H1 (cell line): ENCODE results near the gene OMA1. TPM values are rescaled to one million over a fixed set of nuclear protein-coding genes. Genes with fewer than 3 reads are reported as not detected.

Experiments used
- CTCF ChIA-PET: fragments of 300-600 bp; sonication (Branson Sonifier 250); formaldehyde crosslinking; loops from one replicate; lab custom pipeline; 2021; ENCODE audit not compliant: partially characterized antibody; lab: Charles Lee
- POLR2A ChIA-PET: fragments of 300-600 bp; sonication (Branson Sonifier 250); formaldehyde crosslinking; loops from one replicate; lab custom pipeline; 2021; ENCODE audit warnings: inconsistent platforms; ENCODE audit not compliant: partially characterized antibody; lab: Charles Lee
- DNase-seq, 2 experiments: peaks; one replicate each; pipeline versions ENCODE4 v3.0.0 to v3.0.0-alpha.2; 2010 to 2022; ENCODE audit warnings: low spot score in 2 of 2, low read depth in 1 of 2, mixed read lengths in 1 of 2
- FAIRE-seq: peaks from 2 replicates; lab custom pipeline; 2011; peaks lifted over from hg19 to GRCh38; lab: Jason Lieb, UNC
- H2AFZ ChIP-seq: 2 replicates; pipeline ENCODE4 v1.8.1; 2012; ENCODE audit warnings: low read length, inconsistent platforms
- H2AK5ac ChIP-seq: 2 replicates; pipeline ENCODE4 v1.6.1; 2013; ENCODE audit warnings: low read depth, low read length
- H2BK120ac ChIP-seq: replicated peaks from 2 replicates; pipeline ENCODE3; 2013; ENCODE audit warnings: low read depth, low read length, inconsistent platforms
- H2BK12ac ChIP-seq: 2 replicates; pipeline ENCODE4 v1.6.1; 2013; ENCODE audit warnings: low read depth, low read length
- H2BK15ac ChIP-seq: 2 replicates; pipeline ENCODE4 v1.6.1; 2013; ENCODE audit warnings: low read length
- H2BK20ac ChIP-seq: 2 replicates; pipeline ENCODE4 v1.6.1; 2013; ENCODE audit warnings: low read length
- H2BK5ac ChIP-seq: 2 replicates; pipeline ENCODE4 v1.6.1; 2013; ENCODE audit warnings: low read depth, low read length
- H3K14ac ChIP-seq: 2 replicates; pipeline ENCODE4 v1.6.1; 2013; ENCODE audit warnings: inconsistent platforms; ENCODE audit not compliant: insufficient read length
- H3K18ac ChIP-seq: 2 replicates; pipeline ENCODE4 v1.6.1; 2013; ENCODE audit warnings: low read length; ENCODE audit errors: extremely low read depth
- H3K23ac ChIP-seq: 2 replicates; pipeline ENCODE4 v1.6.1; 2013; ENCODE audit warnings: inconsistent platforms; ENCODE audit not compliant: insufficient read length
- H3K23me2 ChIP-seq: 2 replicates; pipeline ENCODE4 v1.6.1; 2013; ENCODE audit warnings: low read depth, low read length
- H3K27ac ChIP-seq: 2 replicates; pipeline ENCODE4 v1.6.1; 2011; ENCODE audit warnings: low read depth, low read length, inconsistent platforms
- H3K27me3 ChIP-seq, 4 experiments: replicated peaks in 1 of 4; 1 replicate in 1 of 4; 2 replicates in 3 of 4; pipeline versions ENCODE4 v1.6.1 to v1.8.1; 2011 to 2013; ENCODE audit warnings: low read length in 3 of 4, mild to moderate bottlenecking in 3 of 4, inconsistent platforms in 2 of 4, mixed read lengths in 2 of 4, moderate library complexity in 1 of 4; ENCODE audit not compliant: control insufficient read depth in 3 of 4, insufficient read depth in 3 of 4; ENCODE audit errors: extremely low read depth in 1 of 4
- H3K36me3 ChIP-seq, 4 experiments: 2 replicates each; pipeline versions ENCODE4 v1.6.1 to v1.8.1; 2011 to 2013; ENCODE audit warnings: mild to moderate bottlenecking in 4 of 4, low read length in 3 of 4, moderate library complexity in 2 of 4, control low read depth in 1 of 4, inconsistent platforms in 1 of 4; ENCODE audit not compliant: insufficient read depth in 4 of 4, control insufficient read depth in 2 of 4
- H3K4ac ChIP-seq: replicated peaks from 2 replicates; pipeline ENCODE3; 2013; ENCODE audit warnings: low read length, low read depth, mixed read lengths, inconsistent platforms; ENCODE audit not compliant: insufficient read length
- H3K4me1 ChIP-seq, 4 experiments: replicated peaks in 1 of 4; 1 replicate in 1 of 4; 2 replicates in 3 of 4; pipeline versions ENCODE4 v1.6.1 to v1.8.1; 2011 to 2013; ENCODE audit warnings: low read length in 3 of 4, inconsistent platforms in 2 of 4, mixed read lengths in 1 of 4; ENCODE audit not compliant: insufficient read depth in 4 of 4, control insufficient read depth in 3 of 4
- H3K4me2 ChIP-seq, 2 experiments: 2 replicates each; pipeline versions ENCODE4 v1.6.1 to v1.8.1; 2011 to 2013; ENCODE audit warnings: low read depth in 2 of 2, low read length in 2 of 2, control low read depth in 1 of 2, inconsistent platforms in 1 of 2, mild to moderate bottlenecking in 1 of 2; ENCODE audit not compliant: insufficient read depth in 1 of 2
- H3K4me3 ChIP-seq, 4 experiments: fragments of 200-600, 300-600 bp in 1 of 4; sonication (generic), shearing (Covaris generic), sonication (Bioruptor Twin) in 1 of 4; 2 replicates each; pipeline versions ENCODE4 v1.5.1 to v1.8.1; 2011 to 2016; ENCODE audit warnings: low read length in 4 of 4, low read depth in 3 of 4, control low read depth in 2 of 4, inconsistent platforms in 2 of 4, mild to moderate bottlenecking in 2 of 4, mixed read lengths in 1 of 4, moderate library complexity in 1 of 4; ENCODE audit not compliant: insufficient read depth in 2 of 4; ENCODE audit errors: extremely low read depth in 1 of 4
- H3K56ac ChIP-seq: replicated peaks from 2 replicates; pipeline ENCODE3; 2013; ENCODE audit warnings: low read depth, mild to moderate bottlenecking, mixed read lengths, low read length, inconsistent platforms; ENCODE audit not compliant: insufficient read length
- H3K79me1 ChIP-seq: 2 replicates; pipeline ENCODE4 v1.6.1; 2013; ENCODE audit warnings: low read depth, low read length, control low read depth
- H3K79me2 ChIP-seq, 2 experiments: 2 replicates each; pipeline versions ENCODE4 v1.6.1 to v1.8.1; 2012 to 2013; ENCODE audit warnings: low read length in 2 of 2, mild to moderate bottlenecking in 2 of 2, inconsistent platforms in 1 of 2; ENCODE audit not compliant: insufficient read depth in 2 of 2, control insufficient read depth in 1 of 2
- H3K9ac ChIP-seq, 4 experiments: replicated peaks in 1 of 4; 1 replicate in 1 of 4; 2 replicates in 3 of 4; pipeline versions ENCODE4 v1.6.1 to v1.8.1; 2011 to 2013; ENCODE audit warnings: low read depth in 3 of 4, low read length in 3 of 4, control low read depth in 2 of 4, mild to moderate bottlenecking in 2 of 4, moderate library complexity in 2 of 4, inconsistent platforms in 1 of 4; ENCODE audit errors: extremely low read depth in 1 of 4
- H3K9me3 ChIP-seq, 2 experiments: 2 replicates each; pipeline versions ENCODE4 v1.6.1 to v1.8.1; 2012 to 2013; ENCODE audit warnings: mild to moderate bottlenecking in 2 of 2, moderate library complexity in 2 of 2, control low read depth in 1 of 2, inconsistent platforms in 1 of 2, low read depth in 1 of 2, low read length in 1 of 2, mixed read lengths in 1 of 2; ENCODE audit not compliant: insufficient read depth in 2 of 2
- H4K20me1 ChIP-seq, 2 experiments: replicated peaks in 1 of 2; 2 replicates each; pipeline versions ENCODE3 to v1.8.1; 2011 to 2013; ENCODE audit warnings: inconsistent platforms in 2 of 2, low read length in 2 of 2, mild to moderate bottlenecking in 1 of 2; ENCODE audit not compliant: insufficient read depth in 2 of 2, control insufficient read depth in 1 of 2
- H4K5ac ChIP-seq: 2 replicates; pipeline ENCODE4 v1.6.1; 2013; ENCODE audit warnings: low read length, low read depth, mixed read lengths, inconsistent platforms; ENCODE audit not compliant: insufficient read length
- H4K8ac ChIP-seq: 2 replicates; pipeline ENCODE4 v1.8.0; 2013; ENCODE audit warnings: mild to moderate bottlenecking, moderate library complexity, low read length, inconsistent platforms; ENCODE audit not compliant: insufficient read depth; ENCODE audit errors: extremely low read depth
- H4K91ac ChIP-seq: replicated peaks from 2 replicates; pipeline ENCODE3; 2013; ENCODE audit warnings: low read length, mixed read lengths, inconsistent platforms; ENCODE audit not compliant: insufficient read length
- CEBPB ChIP-seq: IDR thresholded peaks from 2 replicates; pipeline ENCODE4 v1.6.1; 2012; ENCODE audit warnings: low read depth, low read length
- EP300 ChIP-seq, 2 experiments: IDR thresholded peaks; 1 replicate in 1 of 2; 2 replicates in 1 of 2; pipeline ENCODE4 v1.6.1; 2011 to 2012; ENCODE audit warnings: low read depth in 2 of 2, low read length in 2 of 2, mild to moderate bottlenecking in 2 of 2, borderline replicate concordance in 1 of 2, inconsistent platforms in 1 of 2, moderate library complexity in 1 of 2
- HDAC2 ChIP-seq, 2 experiments: fragments of 300-600 bp in 1 of 2; sonication (generic) in 1 of 2; IDR thresholded peaks; 2 replicates each; pipeline ENCODE4 v1.6.1; 2011 to 2012; ENCODE audit warnings: low read depth in 2 of 2, low read length in 2 of 2, mild to moderate bottlenecking in 2 of 2, moderate library complexity in 2 of 2, borderline replicate concordance in 1 of 2, inconsistent platforms in 1 of 2
- KDM4A ChIP-seq: IDR thresholded peaks from one replicate; pipeline ENCODE4 v1.7.1; 2012; ENCODE audit warnings: low read depth, mild to moderate bottlenecking, moderate library complexity, low read length, inconsistent platforms; ENCODE audit not compliant: severe bottlenecking
- MAFK ChIP-seq: IDR thresholded peaks from 2 replicates; pipeline ENCODE4 v1.6.1; 2012; ENCODE audit warnings: low read depth, mild to moderate bottlenecking, improper control_type of control experiment, low read length
- RAD21 ChIP-seq, 2 experiments: IDR thresholded peaks in 1 of 2; conservative IDR thresholded peaks in 1 of 2; 2 replicates each; pipeline ENCODE4 v1.6.1; 2011; ENCODE audit warnings: low read depth in 2 of 2, low read length in 2 of 2, improper control_type of control experiment in 1 of 2, inconsistent platforms in 1 of 2, mild to moderate bottlenecking in 1 of 2, moderate library complexity in 1 of 2
- RFX5 ChIP-seq: IDR thresholded peaks from 2 replicates; pipeline ENCODE4 v1.6.1; 2011; ENCODE audit warnings: low read depth, low read length, improper control_type of control experiment, borderline replicate concordance
- SAP30 ChIP-seq: fragments of 300-600 bp; sonication (generic); IDR thresholded peaks from 2 replicates; pipeline ENCODE4 v1.7.1; 2012; ENCODE audit warnings: low read length, moderate library complexity, mild to moderate bottlenecking, inconsistent platforms; ENCODE audit not compliant: insufficient read depth, insufficient replicate concordance
- TAF1 ChIP-seq: IDR thresholded peaks from 2 replicates; pipeline ENCODE4 v1.6.1; 2011; ENCODE audit warnings: mild to moderate bottlenecking, low read depth, low read length
- WGBS, 2 experiments: shearing (Covaris generic) in 1 of 2; methylation state at CpG; one replicate each; pipeline versions ENCODE4 v1.1.6 to v1.1.7; 2013 to 2015; ENCODE audit warnings: low lambda C conversion rate in 2 of 2, mixed read lengths in 2 of 2, inconsistent platforms in 1 of 2, low coverage in 1 of 2, missing lambda C conversion rate in 1 of 2; ENCODE audit not compliant: insufficient replicate concordance in 2 of 2, insufficient coverage in 1 of 2, insufficient read length in 1 of 2; ENCODE audit errors: extremely low coverage in 1 of 2, missing lambda C conversion rate in 1 of 2; 5-methylcytosine and 5-hydroxymethylcytosine counted together
- polyA plus RNA-seq, 7 experiments: library from polyadenylated mRNA; depleted of rRNA in 3 of 7; stranded (reverse) in 5 of 7; unstranded in 2 of 7; fragments of >200 nt in 5 of 7; fragments of 200-250 nt in 2 of 7; gene quantifications; 1 replicate in 5 of 7; 2 replicates in 1 of 7; 4 replicates in 1 of 7; pipeline versions ENCODE4 v1.2.1 to v1.2.3, GENCODE V29; 2011 to 2013; ENCODE audit warnings: missing spikeins in 2 of 7, mixed read lengths in 2 of 7
- total RNA-seq: library from RNA; stranded (reverse); fragmentation: NEBNext Ultra II Directional; extraction: Animal tissue kit (Norgen Biotek cat#: 25700); gene quantifications from 2 replicates; pipeline ENCODE4 v1.2.1, GENCODE V29; 2021

OMA1 gene
- total and polyA plus RNA-seq, 2 of the 8 experiments (the other 6 are each of a cell fraction or from before 2014, with no cell fraction given), result 7.7 to 11.7 TPM

GRCh38 chr1:58456470-58456869 lies 90.1 kb downstream of the OMA1 start:
- Histone ChIP-seq H3K23me2 (no peaks in the 10 kb centered on the region), H3K4ac (no peak overlapping the region), H3K23ac (no peak overlapping the region), H3K9ac (no peak overlapping the region), H3K9me3 (no peaks in the 10 kb centered on the region), H3K4me3 (no peak overlapping the region), H3K79me1 (no peaks in the 10 kb centered on the region), H4K20me1 (no peaks in the 10 kb centered on the region), H4K91ac (no peak overlapping the region), H4K8ac (no peak overlapping the region), H3K27ac (no peak overlapping the region), H3K27me3 (no peaks in the 10 kb centered on the region), H3K4me2 (no peak overlapping the region), H2AFZ (no peak overlapping the region), H2BK5ac (no peak overlapping the region), H3K36me3 (no peaks in the 10 kb centered on the region), H2BK120ac (no peak overlapping the region), H3K4me1 (peaks cover 0 to 4% (median 2%) of the 10 kb centered on the region in 4 experiments; a peak in 3 of 7 replicates), H4K5ac (no peak overlapping the region), H3K14ac (no peak overlapping the region), H3K56ac (no peak overlapping the region), H2BK20ac (no peak overlapping the region), H2AK5ac (no peak overlapping the region), H3K79me2 (no peaks in the 10 kb centered on the region), H2BK15ac (no peak overlapping the region), H3K18ac (no peak overlapping the region), H2BK12ac (no peak overlapping the region)
- TF ChIP-seq SAP30 (no peak), HDAC2 (IDR thresholded peaks at IDR 0.05; ENCODE audit: borderline replicate concordance in 1 of 2, low read depth in 2 of 2, low read length in 2 of 2) (no peak), EP300 (IDR thresholded peaks at IDR 0.05; ENCODE audit: borderline replicate concordance in 1 of 2, low read depth in 2 of 2, low read length in 2 of 2) (no peak), KDM4A (no peak), CEBPB (no peak), RAD21 (IDR thresholded peaks at IDR 0.05 in 1 of 2, conservative IDR thresholded peaks at IDR 0.05 in 1 of 2; ENCODE audit: low read depth in 2 of 2, low read length in 2 of 2) (no peak), MAFK (no peak), RFX5 (no peak), TAF1 (no peak)
- 87% methylated on average over 3 of the region's 3 CpGs; no CpG with 5 or more reads in 1 of the 2 experiments for WGBS, 2 experiments
- CTCF ChIA-PET, result interaction anchor here (0.7 kb wide), 1 partner anchor 312 kb away, joined by 3 read pairs; no protein-coding TSS in a partner anchor
- POLR2A ChIA-PET, result no interaction called here
- DNase-seq, result no peak
- no peak for FAIRE-seq
